K562 (cell line): ENCODE data around the gene PDLIM7. TPM values are rescaled to one million over a fixed set of nuclear protein-coding genes. Genes with fewer than 3 reads are reported as not detected.

Source experiments
- ATAC-seq: fragments of 200-7000 bp; cut with Tn5 transposase; 3 replicates; pipeline ENCODE4 v1.9.1; 2020; ENCODE audit warnings: moderate library complexity
- BruUV-seq: library from RNA; stranded (reverse); fragments of 400-500 nt; replicated peaks from 2 replicates; lab custom pipeline; 2021; lab: Mats Ljungman, UMichigan
- CTCF ChIA-PET: fragments of 300-600 bp; formaldehyde crosslinking; extraction: SDS; loops from one replicate; lab custom pipeline; 2021; ENCODE audit warnings: low intra/inter-chr PET ratio; lab: Yijun Ruan, JAX
- POLR2A ChIA-PET: fragments of 300-600, 350-650 bp; sonication (Branson Sonifier 250); formaldehyde crosslinking; extraction: SDS; loops from one replicate; lab custom pipeline; 2021; ENCODE audit warnings: antibody characterized with exemption, inconsistent platforms; lab: Yijun Ruan, JAX
- DNase-seq, 4 experiments: peaks; one replicate each; pipeline versions ENCODE4 v3.0.0 to v3.0.0-alpha.2; 2011 to 2018; ENCODE audit warnings: low spot score in 3 of 4, mixed read lengths in 3 of 4; ENCODE audit errors: extremely low read depth in 1 of 4
- FAIRE-seq: peaks from 2 replicates; lab custom pipeline; 2011; peaks lifted over from hg19 to GRCh38; lab: Jason Lieb, UNC
- H2AFZ ChIP-seq: 2 replicates; pipeline ENCODE4 v1.6.0; 2011; ENCODE audit warnings: low read depth, low read length, control low read depth, inconsistent platforms
- H3K27ac ChIP-seq: fragments of 200-600 bp; 3 replicates; pipeline ENCODE4 v1.8.0; 2011; ENCODE audit warnings: low read depth, mild to moderate bottlenecking, control low read depth, inconsistent platforms, low read length, moderate library complexity, mixed read lengths; ENCODE audit errors: extremely low read depth
- H3K27me3 ChIP-seq, 2 experiments: fragments of 300-600 bp in 1 of 2; 2 replicates in 1 of 2; 3 replicates in 1 of 2; pipeline versions ENCODE4 v1.6.0 to v1.8.0; 2011; ENCODE audit warnings: inconsistent platforms in 2 of 2, low read length in 2 of 2, mild to moderate bottlenecking in 1 of 2, mixed read lengths in 1 of 2, moderate library complexity in 1 of 2; ENCODE audit not compliant: control insufficient read depth in 2 of 2, insufficient read depth in 2 of 2
- H3K36me3 ChIP-seq: fragments of 300-600 bp; 3 replicates; pipeline ENCODE4 v1.8.0; 2011; ENCODE audit warnings: mild to moderate bottlenecking, low read length, inconsistent platforms; ENCODE audit not compliant: control insufficient read depth, insufficient read depth
- H3K4me1 ChIP-seq, 2 experiments: fragments of 200-600 bp in 1 of 2; replicated peaks in 1 of 2; 2 replicates in 1 of 2; 3 replicates in 1 of 2; pipeline versions ENCODE4 v1.5.1 to v1.8.0; 2011; ENCODE audit warnings: inconsistent platforms in 2 of 2, low read length in 2 of 2, mild to moderate bottlenecking in 1 of 2, mixed read lengths in 1 of 2, moderate library complexity in 1 of 2; ENCODE audit not compliant: control insufficient read depth in 2 of 2, insufficient read depth in 2 of 2
- H3K4me2 ChIP-seq: 2 replicates; pipeline ENCODE4 v1.6.1; 2011; ENCODE audit warnings: low read length, control low read depth, inconsistent platforms, mixed read lengths; ENCODE audit not compliant: insufficient read depth
- H3K4me3 ChIP-seq: fragments of 200-600 bp; sonication (generic), shearing (Covaris generic); 2 replicates; pipeline ENCODE4 v1.5.1; 2016; ENCODE audit warnings: control low read depth, inconsistent platforms
- H3K79me2 ChIP-seq: fragments of 200-600 bp; 3 replicates; pipeline ENCODE4 v1.8.0; 2011; ENCODE audit warnings: low read length, inconsistent platforms; ENCODE audit not compliant: control insufficient read depth, insufficient read depth
- H3K9ac ChIP-seq, 2 experiments: 2 replicates each; pipeline versions ENCODE4 v1.6.0 to v1.6.1; 2011; ENCODE audit warnings: low read depth in 2 of 2, low read length in 2 of 2, control low read depth in 1 of 2, inconsistent platforms in 1 of 2, mild to moderate bottlenecking in 1 of 2, mixed read lengths in 1 of 2; ENCODE audit not compliant: insufficient read depth in 1 of 2
- H3K9me1 ChIP-seq: one replicate; pipeline ENCODE4 v1.6.0; 2011; ENCODE audit warnings: inconsistent platforms, mild to moderate bottlenecking, low read length, moderate library complexity; ENCODE audit not compliant: control insufficient read depth, insufficient read depth
- H3K9me3 ChIP-seq: replicated peaks from 2 replicates; pipeline ENCODE4 v1.5.1; 2011; ENCODE audit warnings: low read depth, low read length, inconsistent platforms; ENCODE audit not compliant: control insufficient read depth, insufficient read depth
- H4K20me1 ChIP-seq: replicated peaks from 2 replicates; pipeline ENCODE4 v1.6.1; 2011; ENCODE audit warnings: low read length, inconsistent platforms, mixed read lengths; ENCODE audit not compliant: control insufficient read depth, insufficient read depth
- EGR1 ChIP-seq: fragments of 450-650 bp; conservative IDR thresholded peaks from 2 replicates; pipeline ENCODE4 v1.6.1; 2017; ENCODE audit warnings: mild to moderate bottlenecking
- GATAD2B ChIP-seq: fragments of 450-650 bp; IDR thresholded peaks from 2 replicates; pipeline ENCODE4 v1.6.1; 2017; ENCODE audit warnings: mild to moderate bottlenecking, borderline replicate concordance
- SIN3A ChIP-seq, 2 experiments: fragments of 150-350 bp in 1 of 2; IDR thresholded peaks; 2 replicates each; pipeline ENCODE4 v1.6.1; 2011 to 2016; ENCODE audit warnings: borderline replicate concordance in 2 of 2, low read depth in 2 of 2, low read length in 2 of 2, mild to moderate bottlenecking in 2 of 2, moderate library complexity in 2 of 2; ENCODE audit not compliant: control insufficient read depth in 1 of 2
- SMAD2 ChIP-seq: fragments of 150-350 bp; IDR thresholded peaks from 2 replicates; pipeline ENCODE4 v1.6.1; 2014; ENCODE audit warnings: low read depth, mild to moderate bottlenecking, low read length
- SRSF9 ChIP-seq: fragments of 200-400 bp; formaldehyde crosslinking; IDR thresholded peaks from 2 replicates; pipeline ENCODE4 v1.6.1; 2017; ENCODE audit warnings: low read depth, low read length, borderline replicate concordance
- WGBS: fragments of 100-300 bp; shearing (Covaris generic); methylation state at CpG from one replicate; pipeline ENCODE4 v1.1.6; 2016; ENCODE audit warnings: low coverage, mixed read lengths; ENCODE audit not compliant: insufficient coverage; ENCODE audit errors: missing lambda C conversion rate; 5-methylcytosine and 5-hydroxymethylcytosine counted together
- in situ Hi-C: fragments of 300-500 bp; cut with MboI; formaldehyde crosslinking; loops from 4 replicates; pipeline ENCODE4 v1.15.0; 2018; ENCODE audit warnings: inconsistent platforms, mixed read lengths
- intact Hi-C: fragments of 100-400 bp; cut with micrococcal nuclease; formaldehyde crosslinking; loops from 2 replicates; pipeline ENCODE4 v1.14.2; 2022
- polyA plus RNA-seq, 8 experiments: library from polyadenylated mRNA; depleted of rRNA in 4 of 8; stranded (reverse) in 5 of 8; unstranded in 3 of 8; fragments of >200 nt; fragmentation: Nextera tagmentation in 2 of 8; fragmentation: Illumina TruSeq in 1 of 8; extraction: Ambion mirVana in 2 of 8; extraction: Trizol in 1 of 8; gene quantifications; 2 replicates each; pipeline versions ENCODE4 v1.2.1 to v1.2.3, GENCODE V29; 2011 to 2014; ENCODE audit warnings: inconsistent platforms in 1 of 8, missing spikeins in 1 of 8
- total RNA-seq, 7 experiments: library from RNA; depleted of rRNA in 6 of 7; stranded (reverse); fragments of >200 nt in 6 of 7; fragmentation: Illumina TruSeq in 2 of 7; extraction: Trizol in 2 of 7; gene quantifications; 2 replicates each; pipeline versions ENCODE4 v1.2.1 to v1.2.3, GENCODE V29; 2011 to 2021; ENCODE audit warnings: low replicate concordance in 1 of 7
- TF ChIP-seq, protein P1 (sequence below): fragments of 200-800 bp; sonication (Bioruptor generic); IDR thresholded peaks from 2 replicates; pipeline ENCODE4 v1.6.1; 2016; ENCODE audit warnings: missing genetic modification characterization, missing compliant biosample characterization
- TF ChIP-seq, protein P2 (sequence below): IDR thresholded peaks from 2 replicates; pipeline ENCODE4 v1.6.1; 2016; ENCODE audit warnings: missing genetic modification characterization, missing compliant biosample characterization
- TF ChIP-seq, protein P3 (sequence below): fragments of 250-450 bp; sonication (Bioruptor Pico); IDR thresholded peaks from 2 replicates; pipeline ENCODE4 v1.8.0; 2022; ENCODE audit warnings: moderate library complexity, mild to moderate bottlenecking, inconsistent platforms
- TF ChIP-seq, protein P4 (sequence below), 2 experiments: IDR thresholded peaks; 2 replicates each; pipeline ENCODE4 v1.6.1; 2012; ENCODE audit warnings: improper control_type of control experiment in 2 of 2, low read depth in 2 of 2, low read length in 2 of 2, borderline replicate concordance in 1 of 2

Gene PDLIM7
- total and polyA plus RNA-seq, 9 of the 15 experiments (the other 6 are each of a cell fraction or from before 2014, with no cell fraction given), result 2.1 to 124 (median 32.6) TPM

DNA sequence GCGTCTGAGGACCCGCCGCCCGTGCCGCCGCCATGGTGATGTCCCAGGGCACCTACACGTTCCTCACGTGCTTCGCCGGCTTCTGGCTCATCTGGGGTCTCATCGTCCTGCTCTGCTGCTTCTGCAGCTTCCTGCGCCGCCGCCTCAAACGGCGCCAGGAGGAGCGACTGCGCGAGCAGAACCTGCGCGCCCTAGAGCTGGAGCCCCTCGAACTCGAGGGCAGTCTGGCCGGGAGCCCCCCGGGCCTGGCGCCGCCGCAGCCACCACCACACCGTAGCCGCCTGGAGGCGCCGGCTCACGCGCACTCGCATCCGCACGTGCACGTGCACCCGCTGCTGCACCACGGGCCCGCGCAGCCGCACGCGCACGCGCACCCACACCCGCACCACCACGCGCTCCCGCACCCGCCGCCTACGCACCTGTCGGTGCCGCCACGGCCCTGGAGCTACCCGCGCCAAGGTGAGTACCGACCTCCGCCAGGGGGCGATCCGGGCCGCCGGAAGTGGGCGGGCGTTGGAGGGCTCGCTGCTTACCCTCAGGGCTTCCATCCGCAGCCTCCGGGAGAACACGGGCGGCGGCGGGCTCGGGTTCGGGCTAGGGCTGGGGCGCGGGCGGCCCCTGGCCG, 42.3 kb downstream of the PDLIM7 start:
- POLR2A ChIA-PET, result interaction anchor here (0.6 to 2.0 kb wide), 26 partner anchors 8 to 1014 kb away, joined by 3 to 13 read pairs (median 3); partner anchors contain the start of genes MXD3 and PRR7
- H3K4me3 ChIP-seq, result peak overlapping the region; percentile 88
- peaks cover 3% of the 10 kb centered on the region for H3K9me1 ChIP-seq
- peak; percentile 77 for ATAC-seq
- H3K9me3 ChIP-seq, result no peaks in the 10 kb centered on the region
- no peaks in the 10 kb centered on the region for H3K27me3 ChIP-seq
- under 1% methylated on average over 53 of the region's 80 CpGs for WGBS
- peak; percentile 81 to 93 (median 86) for DNase-seq
- intact Hi-C loops, result loop anchor here (2.0 kb wide), 1 partner anchor 28 kb away; the partner anchor contains the start of gene GRK6
- CTCF ChIA-PET, result interaction anchor here (0.6 to 6.2 kb wide), 9 partner anchors 44 to 384 kb away, joined by 3 to 107 read pairs (median 8); no protein-coding TSS in a partner anchor
- peak overlapping the region; percentile 69 to 97 for H3K9ac ChIP-seq
- H3K4me2 ChIP-seq, result peak overlapping the region; percentile 88
- peak; percentile 87 for FAIRE-seq
- H3K36me3 ChIP-seq, result peaks cover 31% of the 10 kb centered on the region; the same call in 1 of the 3 replicates
- peaks cover 10% of the 10 kb centered on the region; the same call in 2 of the 3 replicates for H3K79me2 ChIP-seq
- peak overlapping the region; percentile 94 for H2AFZ ChIP-seq
- in situ Hi-C loops, result loop anchor here (10.0 kb wide), 1 partner anchor 340 kb away; no protein-coding TSS in a partner anchor
- peak overlapping the region; percentile 91 for H3K27ac ChIP-seq
- no TSS peak for BruUV-seq
- H3K4me1 ChIP-seq, result peaks cover 0 to 61% of the 10 kb centered on the region in 2 experiments; a peak in 3 of 5 replicates
- H4K20me1 ChIP-seq, result peaks cover 16% of the 10 kb centered on the region; the same call in 1 of the 2 replicates
- TF ChIP-seq, protein P1, sequence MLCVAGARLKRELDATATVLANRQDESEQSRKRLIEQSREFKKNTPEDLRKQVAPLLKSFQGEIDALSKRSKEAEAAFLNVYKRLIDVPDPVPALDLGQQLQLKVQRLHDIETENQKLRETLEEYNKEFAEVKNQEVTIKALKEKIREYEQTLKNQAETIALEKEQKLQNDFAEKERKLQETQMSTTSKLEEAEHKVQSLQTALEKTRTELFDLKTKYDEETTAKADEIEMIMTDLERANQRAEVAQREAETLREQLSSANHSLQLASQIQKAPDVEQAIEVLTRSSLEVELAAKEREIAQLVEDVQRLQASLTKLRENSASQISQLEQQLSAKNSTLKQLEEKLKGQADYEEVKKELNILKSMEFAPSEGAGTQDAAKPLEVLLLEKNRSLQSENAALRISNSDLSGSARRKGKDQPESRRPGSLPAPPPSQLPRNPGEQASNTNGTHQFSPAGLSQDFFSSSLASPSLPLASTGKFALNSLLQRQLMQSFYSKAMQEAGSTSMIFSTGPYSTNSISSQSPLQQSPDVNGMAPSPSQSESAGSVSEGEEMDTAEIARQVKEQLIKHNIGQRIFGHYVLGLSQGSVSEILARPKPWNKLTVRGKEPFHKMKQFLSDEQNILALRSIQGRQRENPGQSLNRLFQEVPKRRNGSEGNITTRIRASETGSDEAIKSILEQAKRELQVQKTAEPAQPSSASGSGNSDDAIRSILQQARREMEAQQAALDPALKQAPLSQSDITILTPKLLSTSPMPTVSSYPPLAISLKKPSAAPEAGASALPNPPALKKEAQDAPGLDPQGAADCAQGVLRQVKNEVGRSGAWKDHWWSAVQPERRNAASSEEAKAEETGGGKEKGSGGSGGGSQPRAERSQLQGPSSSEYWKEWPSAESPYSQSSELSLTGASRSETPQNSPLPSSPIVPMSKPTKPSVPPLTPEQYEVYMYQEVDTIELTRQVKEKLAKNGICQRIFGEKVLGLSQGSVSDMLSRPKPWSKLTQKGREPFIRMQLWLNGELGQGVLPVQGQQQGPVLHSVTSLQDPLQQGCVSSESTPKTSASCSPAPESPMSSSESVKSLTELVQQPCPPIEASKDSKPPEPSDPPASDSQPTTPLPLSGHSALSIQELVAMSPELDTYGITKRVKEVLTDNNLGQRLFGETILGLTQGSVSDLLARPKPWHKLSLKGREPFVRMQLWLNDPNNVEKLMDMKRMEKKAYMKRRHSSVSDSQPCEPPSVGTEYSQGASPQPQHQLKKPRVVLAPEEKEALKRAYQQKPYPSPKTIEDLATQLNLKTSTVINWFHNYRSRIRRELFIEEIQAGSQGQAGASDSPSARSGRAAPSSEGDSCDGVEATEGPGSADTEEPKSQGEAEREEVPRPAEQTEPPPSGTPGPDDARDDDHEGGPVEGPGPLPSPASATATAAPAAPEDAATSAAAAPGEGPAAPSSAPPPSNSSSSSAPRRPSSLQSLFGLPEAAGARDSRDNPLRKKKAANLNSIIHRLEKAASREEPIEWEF (CRISPR knock-in tag), result no peak
- TF ChIP-seq, protein P2, sequence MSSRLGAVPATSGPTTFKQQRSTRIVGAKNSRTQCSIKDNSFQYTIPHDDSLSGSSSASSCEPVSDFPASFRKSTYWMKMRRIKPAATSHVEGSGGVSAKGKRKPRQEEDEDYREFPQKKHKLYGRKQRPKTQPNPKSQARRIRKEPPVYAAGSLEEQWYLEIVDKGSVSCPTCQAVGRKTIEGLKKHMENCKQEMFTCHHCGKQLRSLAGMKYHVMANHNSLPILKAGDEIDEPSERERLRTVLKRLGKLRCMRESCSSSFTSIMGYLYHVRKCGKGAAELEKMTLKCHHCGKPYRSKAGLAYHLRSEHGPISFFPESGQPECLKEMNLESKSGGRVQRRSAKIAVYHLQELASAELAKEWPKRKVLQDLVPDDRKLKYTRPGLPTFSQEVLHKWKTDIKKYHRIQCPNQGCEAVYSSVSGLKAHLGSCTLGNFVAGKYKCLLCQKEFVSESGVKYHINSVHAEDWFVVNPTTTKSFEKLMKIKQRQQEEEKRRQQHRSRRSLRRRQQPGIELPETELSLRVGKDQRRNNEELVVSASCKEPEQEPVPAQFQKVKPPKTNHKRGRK, result no peak
- TF ChIP-seq, protein P3, sequence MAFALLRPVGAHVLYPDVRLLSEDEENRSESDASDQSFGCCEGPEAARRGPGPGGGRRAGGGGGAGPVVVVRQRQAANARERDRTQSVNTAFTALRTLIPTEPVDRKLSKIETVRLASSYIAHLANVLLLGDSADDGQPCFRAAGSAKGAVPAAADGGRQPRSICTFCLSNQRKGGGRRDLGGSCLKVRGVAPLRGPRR (CRISPR knock-in tag), result no peak
- TF ChIP-seq EGR1, result peak; percentile 94
- 0 out of 4 replicates have a peak, but pooled peaks of 1 of the 2 experiments have one; percentile 48 for TF ChIP-seq SIN3A (IDR thresholded peaks at IDR 0.05; ENCODE audit: borderline replicate concordance in 2 of 2, control insufficient read depth in 1 of 2, low read depth in 2 of 2, low read length in 2 of 2)
- no peak for TF ChIP-seq SMAD2
- TF ChIP-seq SRSF9, result no peak
- TF ChIP-seq, protein P4, sequence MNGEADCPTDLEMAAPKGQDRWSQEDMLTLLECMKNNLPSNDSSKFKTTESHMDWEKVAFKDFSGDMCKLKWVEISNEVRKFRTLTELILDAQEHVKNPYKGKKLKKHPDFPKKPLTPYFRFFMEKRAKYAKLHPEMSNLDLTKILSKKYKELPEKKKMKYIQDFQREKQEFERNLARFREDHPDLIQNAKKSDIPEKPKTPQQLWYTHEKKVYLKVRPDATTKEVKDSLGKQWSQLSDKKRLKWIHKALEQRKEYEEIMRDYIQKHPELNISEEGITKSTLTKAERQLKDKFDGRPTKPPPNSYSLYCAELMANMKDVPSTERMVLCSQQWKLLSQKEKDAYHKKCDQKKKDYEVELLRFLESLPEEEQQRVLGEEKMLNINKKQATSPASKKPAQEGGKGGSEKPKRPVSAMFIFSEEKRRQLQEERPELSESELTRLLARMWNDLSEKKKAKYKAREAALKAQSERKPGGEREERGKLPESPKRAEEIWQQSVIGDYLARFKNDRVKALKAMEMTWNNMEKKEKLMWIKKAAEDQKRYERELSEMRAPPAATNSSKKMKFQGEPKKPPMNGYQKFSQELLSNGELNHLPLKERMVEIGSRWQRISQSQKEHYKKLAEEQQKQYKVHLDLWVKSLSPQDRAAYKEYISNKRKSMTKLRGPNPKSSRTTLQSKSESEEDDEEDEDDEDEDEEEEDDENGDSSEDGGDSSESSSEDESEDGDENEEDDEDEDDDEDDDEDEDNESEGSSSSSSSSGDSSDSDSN (IDR thresholded peaks at IDR 0.05; ENCODE audit: borderline replicate concordance in 1 of 2, low read depth in 2 of 2, low read length in 2 of 2), result peak in 1 of 2 experiments; percentile 72; a peak in 1 of 4 replicates
- TF ChIP-seq GATAD2B, result peak; percentile 96
